PC-9 (cell line): ENCODE results near the gene KL. TPM values are rescaled to one million over a fixed set of nuclear protein-coding genes. Genes with fewer than 3 reads are reported as not detected.

Source experiments
- BruUV-seq: library from RNA; stranded (reverse); fragments of 400-500 nt; replicated peaks from 2 replicates; lab custom pipeline; 2021; lab: Mats Ljungman, UMichigan
- CTCF ChIA-PET: fragments of 300-600 bp; sonication (Branson Sonifier 250); formaldehyde crosslinking; loops from one replicate; lab custom pipeline; 2022; ENCODE audit warnings: antibody characterized with exemption; lab: Charles Lee
- POLR2A ChIA-PET: fragments of 300-600 bp; sonication (Branson Sonifier 250); formaldehyde crosslinking; loops from one replicate; lab custom pipeline; 2022; ENCODE audit warnings: antibody characterized with exemption; ENCODE audit not compliant: unreplicated experiment; lab: Charles Lee
- DNase-seq, 2 experiments: peaks; one replicate each; pipeline versions ENCODE4 v3.0.0 to v3.0.0-alpha.2; 2015 to 2022; ENCODE audit warnings: mixed read lengths in 1 of 2
- H2AFZ ChIP-seq: fragments of 200-600 bp; sonication (generic); 2 replicates; pipeline ENCODE4 v1.8.1; 2017; ENCODE audit warnings: antibody characterized with exemption
- H3F3A ChIP-seq: fragments of 200-600 bp; sonication (generic); 2 replicates; pipeline ENCODE4 v1.8.1; 2017; ENCODE audit warnings: antibody characterized with exemption, mild to moderate bottlenecking, low read depth; ENCODE audit not compliant: insufficient read depth
- H3K27ac ChIP-seq: fragments of 200-600 bp; sonication (generic); 2 replicates; pipeline ENCODE4 v1.6.1; 2016; ENCODE audit warnings: mixed run types
- H3K27me3 ChIP-seq: fragments of 200-600 bp; sonication (generic); 2 replicates; pipeline ENCODE4 v1.6.1; 2016; ENCODE audit warnings: low read depth, mixed run types; ENCODE audit not compliant: insufficient read depth
- H3K36me3 ChIP-seq: fragments of 200-600 bp; sonication (generic); 2 replicates; pipeline ENCODE4 v1.6.1; 2016; ENCODE audit warnings: low read depth, mixed run types
- H3K4me1 ChIP-seq: fragments of 200-600 bp; sonication (generic); replicated peaks from 2 replicates; pipeline ENCODE4 v1.6.1; 2016; ENCODE audit warnings: mixed run types; ENCODE audit not compliant: insufficient read depth
- H3K4me2 ChIP-seq: fragments of 200-600 bp; sonication (generic); 2 replicates; pipeline ENCODE4 v1.6.1; 2017; ENCODE audit warnings: mixed run types
- H3K4me3 ChIP-seq: fragments of 200-600 bp; sonication (generic); 2 replicates; pipeline ENCODE4 v1.6.1; 2016; ENCODE audit warnings: mixed run types
- H3K79me2 ChIP-seq: fragments of 200-600 bp; sonication (generic); 2 replicates; pipeline ENCODE4 v1.6.1; 2017; ENCODE audit warnings: low read depth, mixed run types
- H3K9me2 ChIP-seq: fragments of 200-600 bp; sonication (generic); 2 replicates; pipeline ENCODE4 v1.8.1; 2017; ENCODE audit warnings: mild to moderate bottlenecking; ENCODE audit not compliant: insufficient read depth
- H3K9me3 ChIP-seq: fragments of 200-600 bp; sonication (generic); 2 replicates; pipeline ENCODE4 v1.8.1; 2016; ENCODE audit warnings: low read depth; ENCODE audit not compliant: insufficient read depth
- H4K20me1 ChIP-seq: fragments of 200-600 bp; sonication (generic); 2 replicates; pipeline ENCODE4 v1.8.1; 2017; ENCODE audit not compliant: insufficient read depth
- EZH2 ChIP-seq: fragments of 200-600 bp; sonication (generic); IDR thresholded peaks from 2 replicates; pipeline ENCODE4 v1.8.0; 2017; ENCODE audit warnings: antibody characterized with exemption, low read depth
- intact Hi-C: fragments of 100-400 bp; cut with micrococcal nuclease; formaldehyde crosslinking; loops from one replicate; pipeline ENCODE4 v1.10.0; 2022; ENCODE audit not compliant: unreplicated experiment
- total RNA-seq: library from RNA; stranded (reverse); gene quantifications from 2 replicates; pipeline ENCODE4 v1.2.3, GENCODE V29; 2021
- TF ChIP-seq, protein P1 (sequence below): fragments of 200-600 bp; sonication (generic); conservative IDR thresholded peaks from 2 replicates; pipeline ENCODE4 v1.6.1; 2017; ENCODE audit warnings: mixed run types, antibody characterized with exemption, mild to moderate bottlenecking, moderate library complexity

The KL gene
- total RNA-seq, 1 experiment from 2014 or later: 1.4 TPM

DNA sequence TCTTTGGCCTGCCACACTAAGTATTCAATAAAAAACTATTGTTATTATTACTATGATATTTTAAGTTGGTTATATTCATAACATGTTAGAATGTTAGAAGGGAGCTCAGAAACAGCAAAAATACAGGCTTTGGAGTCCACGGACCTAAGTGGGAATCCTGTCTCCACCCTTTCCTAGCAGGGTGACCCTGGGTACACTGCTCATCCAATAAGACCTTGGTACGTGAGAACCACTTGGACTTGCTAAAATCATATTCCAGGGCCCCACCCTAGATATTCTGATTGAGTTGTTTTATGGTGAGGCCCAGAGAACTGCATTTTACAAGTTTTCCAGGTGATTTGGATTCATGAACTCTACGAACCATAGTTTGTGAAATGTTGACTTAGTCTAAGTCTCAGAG lies 47.4 kb upstream of the KL start:
- no peaks in the 10 kb centered on the region for H3K9me3 ChIP-seq
- H3K27me3 ChIP-seq: no peaks in the 10 kb centered on the region
- no peak overlapping the region for H2AFZ ChIP-seq
- H3K9me2 ChIP-seq: no peaks in the 10 kb centered on the region
- ChIA-PET POLR2A (no interaction called here), CTCF (no interaction called here)
- no peaks in the 10 kb centered on the region for H3K4me1 ChIP-seq
- no peaks in the 10 kb centered on the region for H3K79me2 ChIP-seq
- no peak for DNase-seq
- no peaks in the 10 kb centered on the region for H3K36me3 ChIP-seq
- H3K4me3 ChIP-seq: no peak overlapping the region
- intact Hi-C loops: no loop called here
- H3K4me2 ChIP-seq: no peak overlapping the region
- no peaks in the 10 kb centered on the region for H3F3A ChIP-seq
- no TSS peak for BruUV-seq
- TF ChIP-seq EZH2: no peak
- TF ChIP-seq, protein P1, sequence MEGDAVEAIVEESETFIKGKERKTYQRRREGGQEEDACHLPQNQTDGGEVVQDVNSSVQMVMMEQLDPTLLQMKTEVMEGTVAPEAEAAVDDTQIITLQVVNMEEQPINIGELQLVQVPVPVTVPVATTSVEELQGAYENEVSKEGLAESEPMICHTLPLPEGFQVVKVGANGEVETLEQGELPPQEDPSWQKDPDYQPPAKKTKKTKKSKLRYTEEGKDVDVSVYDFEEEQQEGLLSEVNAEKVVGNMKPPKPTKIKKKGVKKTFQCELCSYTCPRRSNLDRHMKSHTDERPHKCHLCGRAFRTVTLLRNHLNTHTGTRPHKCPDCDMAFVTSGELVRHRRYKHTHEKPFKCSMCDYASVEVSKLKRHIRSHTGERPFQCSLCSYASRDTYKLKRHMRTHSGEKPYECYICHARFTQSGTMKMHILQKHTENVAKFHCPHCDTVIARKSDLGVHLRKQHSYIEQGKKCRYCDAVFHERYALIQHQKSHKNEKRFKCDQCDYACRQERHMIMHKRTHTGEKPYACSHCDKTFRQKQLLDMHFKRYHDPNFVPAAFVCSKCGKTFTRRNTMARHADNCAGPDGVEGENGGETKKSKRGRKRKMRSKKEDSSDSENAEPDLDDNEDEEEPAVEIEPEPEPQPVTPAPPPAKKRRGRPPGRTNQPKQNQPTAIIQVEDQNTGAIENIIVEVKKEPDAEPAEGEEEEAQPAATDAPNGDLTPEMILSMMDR: no peak
- H4K20me1 ChIP-seq: no peaks in the 10 kb centered on the region
- no peak overlapping the region for H3K27ac ChIP-seq

GRCh38 chr13:32969516-32969941 lies 46.7 kb upstream of the KL start:
- no TSS peak for BruUV-seq
- no peak for TF ChIP-seq EZH2
- TF ChIP-seq, protein P1: no peak
- H3K9me2 ChIP-seq: no peaks in the 10 kb centered on the region
- H3K79me2 ChIP-seq: no peaks in the 10 kb centered on the region
- no peaks in the 10 kb centered on the region for H3K36me3 ChIP-seq
- no peaks in the 10 kb centered on the region for H3K27me3 ChIP-seq
- POLR2A ChIA-PET: no interaction called here
- intact Hi-C loops: no loop called here
- no peaks in the 10 kb centered on the region for H4K20me1 ChIP-seq
- H3F3A ChIP-seq: no peaks in the 10 kb centered on the region
- H2AFZ ChIP-seq: no peak overlapping the region
- CTCF ChIA-PET: no interaction called here
- H3K9me3 ChIP-seq: no peaks in the 10 kb centered on the region
- H3K4me2 ChIP-seq: no peak overlapping the region
- H3K4me3 ChIP-seq: no peak overlapping the region
- H3K27ac ChIP-seq: no peak overlapping the region
- no peak for DNase-seq
- no peaks in the 10 kb centered on the region for H3K4me1 ChIP-seq

DNA sequence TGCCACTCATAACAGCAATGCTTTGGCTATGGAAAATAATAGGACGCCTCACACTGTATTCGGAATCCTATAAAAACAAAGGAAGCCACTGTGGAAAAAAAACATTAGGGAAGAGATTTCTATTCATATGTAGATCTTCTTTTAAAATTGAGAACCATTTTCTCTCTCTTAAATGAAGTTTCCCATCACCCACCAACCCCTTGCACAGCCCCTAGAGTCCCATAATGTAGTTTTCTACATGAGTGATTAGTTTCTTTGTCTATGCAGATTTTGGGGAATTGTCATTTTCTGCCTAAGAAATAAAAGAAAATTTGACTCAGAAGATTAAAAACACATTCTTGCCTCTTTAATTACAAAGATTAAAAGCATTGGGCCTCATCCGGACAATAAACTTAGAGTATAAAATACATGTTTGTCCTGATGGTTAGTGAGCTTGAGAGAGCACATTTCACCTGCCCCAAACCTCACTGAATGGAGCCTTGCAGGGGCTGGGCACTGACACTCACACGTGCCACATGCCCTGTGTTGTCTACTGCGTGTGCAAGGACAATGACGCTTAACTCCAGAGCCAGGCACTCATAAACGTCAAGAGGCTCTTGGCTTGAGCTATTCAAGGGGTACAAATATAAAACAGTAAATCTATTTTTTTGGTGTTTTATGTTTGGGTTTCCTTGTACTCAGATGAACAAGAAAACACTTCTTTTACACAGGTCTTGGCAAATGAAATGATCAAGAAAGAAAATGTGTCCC lies 40.0 kb upstream of the KL start:
- Histone ChIP-seq H3K4me2 (no peak overlapping the region), H3K9me2 (no peaks in the 10 kb centered on the region), H3K9me3 (no peaks in the 10 kb centered on the region), H3K27me3 (no peaks in the 10 kb centered on the region), H3K27ac (no peak overlapping the region), H2AFZ (no peak overlapping the region), H3K36me3 (no peaks in the 10 kb centered on the region), H3K79me2 (no peaks in the 10 kb centered on the region), H3K4me3 (no peak overlapping the region), H3F3A (no peaks in the 10 kb centered on the region), H3K4me1 (no peaks in the 10 kb centered on the region), H4K20me1 (no peaks in the 10 kb centered on the region)
- intact Hi-C loops: no loop called here
- BruUV-seq: no TSS peak
- ChIA-PET POLR2A (no interaction called here), CTCF (no interaction called here)
- no peak for TF ChIP-seq EZH2
- TF ChIP-seq, protein P1: no peak
- no peak for DNase-seq
